Astrocyte (in vitro differentiated cells and primary cell): ENCODE measurements around the gene ALK.

Experiments used
- CTCF ChIP-seq: IDR thresholded peaks from 2 replicates; pipeline ENCODE4 v1.5.1; 2011; ENCODE audit warnings: low read depth, mild to moderate bottlenecking, inconsistent platforms, low read length, moderate library complexity; ENCODE audit not compliant: insufficient read depth
- EZH2 ChIP-seq: IDR thresholded peaks from 2 replicates; pipeline ENCODE4 v1.6.1; 2012; ENCODE audit warnings: mild to moderate bottlenecking, low read length, inconsistent platforms; ENCODE audit not compliant: insufficient read depth

- TF ChIP-seq CTCF = no peak
- no peak for TF ChIP-seq EZH2
Observed at GRCh38 chr2:29751390-29751789, 170.0 kb downstream of the ALK start.
